ENCODE results near the gene MYBPHL. TPM values are rescaled to one million over a fixed set of nuclear protein-coding genes. Genes with fewer than 3 reads are reported as not detected.

The MYBPHL gene
- total RNA-seq, 1 experiment from 2014 or later, result not detected

GRCh38 chr1:109255678-109256077, 51.1 kb downstream of the MYBPHL start:
- no peak for TF ChIP-seq EZH2 (IDR thresholded peaks at IDR 0.05; ENCODE audit: low read length, unreplicated experiment)
- TF ChIP-seq, protein P1, sequence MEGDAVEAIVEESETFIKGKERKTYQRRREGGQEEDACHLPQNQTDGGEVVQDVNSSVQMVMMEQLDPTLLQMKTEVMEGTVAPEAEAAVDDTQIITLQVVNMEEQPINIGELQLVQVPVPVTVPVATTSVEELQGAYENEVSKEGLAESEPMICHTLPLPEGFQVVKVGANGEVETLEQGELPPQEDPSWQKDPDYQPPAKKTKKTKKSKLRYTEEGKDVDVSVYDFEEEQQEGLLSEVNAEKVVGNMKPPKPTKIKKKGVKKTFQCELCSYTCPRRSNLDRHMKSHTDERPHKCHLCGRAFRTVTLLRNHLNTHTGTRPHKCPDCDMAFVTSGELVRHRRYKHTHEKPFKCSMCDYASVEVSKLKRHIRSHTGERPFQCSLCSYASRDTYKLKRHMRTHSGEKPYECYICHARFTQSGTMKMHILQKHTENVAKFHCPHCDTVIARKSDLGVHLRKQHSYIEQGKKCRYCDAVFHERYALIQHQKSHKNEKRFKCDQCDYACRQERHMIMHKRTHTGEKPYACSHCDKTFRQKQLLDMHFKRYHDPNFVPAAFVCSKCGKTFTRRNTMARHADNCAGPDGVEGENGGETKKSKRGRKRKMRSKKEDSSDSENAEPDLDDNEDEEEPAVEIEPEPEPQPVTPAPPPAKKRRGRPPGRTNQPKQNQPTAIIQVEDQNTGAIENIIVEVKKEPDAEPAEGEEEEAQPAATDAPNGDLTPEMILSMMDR (conservative IDR thresholded peaks at IDR 0.05; ENCODE audit: low read depth, low read length), result no peak
- TF ChIP-seq EZH2phosphoT487 (IDR thresholded peaks at IDR 0.05; ENCODE audit: borderline replicate concordance, low read length), result no peak
- ChIA-PET CTCF (no interaction called here), POLR2A (ENCODE audit: unreplicated experiment) (no interaction called here)
- Histone ChIP-seq H3K79me2 (ENCODE audit: low read length) (no peaks in the 10 kb centered on the region), H4K20me1 (ENCODE audit: low read length) (no peaks in the 10 kb centered on the region), H3K9me3 (ENCODE audit: low read length) (no peaks in the 10 kb centered on the region), H2AFZ (ENCODE audit: low read length) (no peak overlapping the region), H3K4me1 (ENCODE audit: insufficient read depth, low read length) (peaks cover 12% of the 10 kb centered on the region), H3K27me3 (ENCODE audit: low read length) (no peaks in the 10 kb centered on the region), H3K9me2 (replicated peaks; ENCODE audit: low read length) (no peaks in the 10 kb centered on the region), H3K36me3 (ENCODE audit: low read depth, low read length) (no peaks in the 10 kb centered on the region), H3F3A (ENCODE audit: low read length, unreplicated experiment) (no peaks in the 10 kb centered on the region), H3K27ac (ENCODE audit: low read length) (no peak overlapping the region), H3K9ac (ENCODE audit: low read length) (no peak overlapping the region), H3K4me2 (ENCODE audit: low read length) (no peak overlapping the region), H3K4me3 (ENCODE audit: low read length) (no peak overlapping the region)
- intact Hi-C loops (cut with micrococcal nuclease), result no loop called here
- no TSS peak for BruUV-seq (replicated peaks)
- ATAC-seq, result no peak
- DNase-seq, result no peak

DNA sequence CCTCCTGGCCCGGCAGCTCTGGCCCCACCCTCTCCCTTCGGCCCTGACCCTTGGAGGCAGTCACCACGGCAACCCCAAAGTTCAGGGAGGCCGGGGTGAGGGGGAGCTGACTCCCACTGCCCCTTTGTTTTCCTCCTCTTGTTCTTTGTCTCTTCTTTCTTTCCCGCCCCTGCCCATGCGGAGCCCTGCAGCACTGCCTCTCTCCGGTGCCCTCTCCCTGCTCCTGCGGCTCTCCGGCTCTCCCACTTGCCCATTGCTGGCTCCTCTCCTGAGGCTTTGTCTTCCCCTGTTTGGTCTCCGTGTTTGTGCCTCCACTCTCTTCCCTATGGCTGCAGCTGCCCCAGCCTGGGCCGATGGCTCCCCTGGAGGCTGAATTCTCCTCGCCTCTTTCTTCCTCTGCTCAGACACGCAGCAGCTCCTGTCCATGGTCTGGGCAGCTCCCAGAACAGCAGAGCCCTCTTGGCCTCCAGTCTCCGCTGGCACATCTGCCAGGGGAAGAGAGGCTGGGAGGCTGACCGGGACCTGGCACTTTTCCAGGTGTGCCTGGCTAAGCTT, 51.6 kb downstream of the MYBPHL start:
- ChIA-PET POLR2A (ENCODE audit: unreplicated experiment) (no interaction called here), CTCF (no interaction called here)
- BruUV-seq (replicated peaks), result no TSS peak
- Histone ChIP-seq H3K79me2 (ENCODE audit: low read length) (no peaks in the 10 kb centered on the region), H3K27me3 (ENCODE audit: low read length) (no peaks in the 10 kb centered on the region), H3K9me3 (ENCODE audit: low read length) (no peaks in the 10 kb centered on the region), H3K36me3 (ENCODE audit: low read depth, low read length) (no peaks in the 10 kb centered on the region), H3K4me3 (ENCODE audit: low read length) (no peak overlapping the region), H3K9ac (ENCODE audit: low read length) (no peak overlapping the region), H3K9me2 (replicated peaks; ENCODE audit: low read length) (no peaks in the 10 kb centered on the region), H3K27ac (ENCODE audit: low read length) (no peak overlapping the region), H3F3A (ENCODE audit: low read length, unreplicated experiment) (no peaks in the 10 kb centered on the region), H3K4me1 (ENCODE audit: insufficient read depth, low read length) (peaks cover 14% of the 10 kb centered on the region), H2AFZ (ENCODE audit: low read length) (no peak overlapping the region), H3K4me2 (ENCODE audit: low read length) (no peak overlapping the region), H4K20me1 (ENCODE audit: low read length) (no peaks in the 10 kb centered on the region)
- TF ChIP-seq, protein P1 (conservative IDR thresholded peaks at IDR 0.05; ENCODE audit: low read depth, low read length), result no peak
- no peak for TF ChIP-seq EZH2 (IDR thresholded peaks at IDR 0.05; ENCODE audit: low read length, unreplicated experiment)
- no peak for TF ChIP-seq EZH2phosphoT487 (IDR thresholded peaks at IDR 0.05; ENCODE audit: borderline replicate concordance, low read length)
- no peak for DNase-seq
- ATAC-seq, result no peak
- intact Hi-C loops (cut with micrococcal nuclease), result no loop called here

DNA sequence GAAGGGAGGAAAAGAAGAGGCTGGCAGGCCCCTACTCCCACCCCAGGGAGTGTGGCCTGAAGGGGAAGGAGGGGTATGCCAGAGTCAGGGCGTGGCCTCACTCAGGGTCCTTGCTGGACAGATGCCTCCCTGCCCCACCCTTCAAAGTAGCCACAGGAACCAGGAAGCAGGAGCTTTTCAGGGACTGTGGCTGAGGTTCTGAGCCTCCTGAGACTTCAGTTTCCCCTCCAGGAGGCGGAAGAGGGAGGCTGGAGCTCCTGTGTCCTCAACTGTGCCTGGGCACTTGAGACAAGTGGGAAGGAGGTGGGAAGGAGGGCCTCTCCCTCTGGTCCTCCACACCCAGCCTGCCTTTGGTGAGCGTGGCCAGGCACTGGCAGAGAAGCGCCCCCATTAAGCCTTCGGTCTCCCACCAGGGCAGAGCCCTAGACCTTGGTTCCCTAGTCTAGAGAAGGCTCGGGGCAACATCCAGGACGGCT, 52.2 kb downstream of the MYBPHL start:
- Histone ChIP-seq H3K4me1 (ENCODE audit: insufficient read depth, low read length) (peaks cover 16% of the 10 kb centered on the region), H3K27me3 (ENCODE audit: low read length) (no peaks in the 10 kb centered on the region), H3K27ac (ENCODE audit: low read length) (no peak overlapping the region), H3F3A (ENCODE audit: low read length, unreplicated experiment) (no peaks in the 10 kb centered on the region), H3K9me3 (ENCODE audit: low read length) (no peaks in the 10 kb centered on the region), H3K4me3 (ENCODE audit: low read length) (no peak overlapping the region), H3K9ac (ENCODE audit: low read length) (no peak overlapping the region), H2AFZ (ENCODE audit: low read length) (no peak overlapping the region), H3K4me2 (ENCODE audit: low read length) (no peak overlapping the region), H4K20me1 (ENCODE audit: low read length) (no peaks in the 10 kb centered on the region), H3K79me2 (ENCODE audit: low read length) (no peaks in the 10 kb centered on the region), H3K36me3 (ENCODE audit: low read depth, low read length) (no peaks in the 10 kb centered on the region), H3K9me2 (replicated peaks; ENCODE audit: low read length) (no peaks in the 10 kb centered on the region)
- no peak for ATAC-seq
- DNase-seq, result no peak
- intact Hi-C loops (cut with micrococcal nuclease), result no loop called here
- ChIA-PET POLR2A (ENCODE audit: unreplicated experiment) (no interaction called here), CTCF (no interaction called here)
- TF ChIP-seq EZH2phosphoT487 (IDR thresholded peaks at IDR 0.05; ENCODE audit: borderline replicate concordance, low read length), result no peak
- TF ChIP-seq, protein P1 (conservative IDR thresholded peaks at IDR 0.05; ENCODE audit: low read depth, low read length), result no peak
- no peak for TF ChIP-seq EZH2 (IDR thresholded peaks at IDR 0.05; ENCODE audit: low read length, unreplicated experiment)
- BruUV-seq (replicated peaks), result no TSS peak

Data from PC-3 (cell line).